Measurements from ENCODE around the gene C5.

Gene C5

GRCh38 chr9:120922404-120923195 lies 127.5 kb downstream of the C5 start:
- no peak for DNase-seq

- DNase-seq = no peak
These were observed 128.4 kb downstream of the C5 start for GRCh38 chr9:120921661-120922181.

- DNase-seq = no peak
These were observed 129.3 kb downstream of the C5 start for GRCh38 chr9:120920806-120921178.

- no peak for DNase-seq
These were observed 130.0 kb downstream of the C5 start for GRCh38 chr9:120919843-120920805.

GRCh38 chr9:120918931-120919842 lies 130.9 kb downstream of the C5 start:
- DNase-seq = no peak

GRCh38 chr9:120917929-120918762 lies 131.9 kb downstream of the C5 start:
- no peak for DNase-seq

- DNase-seq = no peak
These were observed 132.8 kb downstream of the C5 start for GRCh38 chr9:120916991-120917880.

- DNase-seq = no peak
These were observed 133.5 kb downstream of the C5 start for GRCh38 chr9:120916588-120916987.

GRCh38 chr9:120915854-120916470 lies 134.1 kb downstream of the C5 start:
- no peak for DNase-seq

- DNase-seq = no peak
These were observed 135.1 kb downstream of the C5 start for GRCh38 chr9:120914953-120915352.

GRCh38 chr9:120914396-120914795 lies 135.7 kb downstream of the C5 start:
- DNase-seq = no peak

GRCh38 chr9:120913647-120914264 lies 136.3 kb downstream of the C5 start:
- DNase-seq = no peak

- no peak for DNase-seq
These were observed 137.0 kb downstream of the C5 start for GRCh38 chr9:120912958-120913646.

GRCh38 chr9:120911295-120911837 lies 138.7 kb downstream of the C5 start:
- DNase-seq = no peak

- no peak for DNase-seq
These were observed 139.4 kb downstream of the C5 start for GRCh38 chr9:120910643-120911042.

- no peak for DNase-seq
These were observed 140.2 kb downstream of the C5 start for GRCh38 chr9:120909904-120910303.

- no peak for DNase-seq
These were observed 144.5 kb downstream of the C5 start for GRCh38 chr9:120905315-120906164.

- no peak for DNase-seq
These were observed 145.1 kb downstream of the C5 start for GRCh38 chr9:120904978-120905301.

Measured in GOT3 (cell line).